CD4-positive, alpha-beta T cell treated with Interferon alpha-2 for 1 hour (primary cell): ENCODE measurements around the gene ARHGAP12.
A peak's percentile ranks its signal among the peaks of the same experiment; 100 is the strongest.

Source experiments
- DNase-seq, 2 donors: peaks; one replicate each; pipeline ENCODE4 v3.0.0-alpha.2; 2020 to 2022

The ARHGAP12 gene

GRCh38 chr10:31948021-31948420, 19.4 kb upstream of the ARHGAP12 start:
- DNase-seq = no peak

- no peak for DNase-seq
These were observed 18.7 kb upstream of the ARHGAP12 start for GRCh38 chr10:31947144-31947926.

GRCh38 chr10:31945392-31945791, 16.8 kb upstream of the ARHGAP12 start:
- DNase-seq = no peak

GRCh38 chr10:31944071-31944433, 15.4 kb upstream of the ARHGAP12 start:
- DNase-seq = no peak

- no peak for DNase-seq
These were observed 14.3 kb upstream of the ARHGAP12 start for GRCh38 chr10:31942892-31943291.

GRCh38 chr10:31942435-31942834, 13.8 kb upstream of the ARHGAP12 start:
- DNase-seq = no peak

GRCh38 chr10:31940839-31941653, 12.4 kb upstream of the ARHGAP12 start:
- no peak for DNase-seq

- DNase-seq = no peak
These were observed 11.4 kb upstream of the ARHGAP12 start for GRCh38 chr10:31939797-31940708.

GRCh38 chr10:31937371-31937770, 8.7 kb upstream of the ARHGAP12 start:
- DNase-seq = no peak

GRCh38 chr10:31936933-31937332, 8.3 kb upstream of the ARHGAP12 start:
- no peak for DNase-seq

GRCh38 chr10:31936086-31936485, 7.5 kb upstream of the ARHGAP12 start:
- no peak for DNase-seq

GRCh38 chr10:31935678-31936077, 7.0 kb upstream of the ARHGAP12 start:
- DNase-seq = no peak

- DNase-seq = no peak
These were observed 4.2 kb upstream of the ARHGAP12 start for GRCh38 chr10:31932838-31933237.

GRCh38 chr10:31930856-31931255, 2.2 kb upstream of the ARHGAP12 start:
- DNase-seq = no peak

GRCh38 chr10:31930023-31930751, 1.6 kb upstream of the ARHGAP12 start:
- peak; percentile 12 to 68 for DNase-seq

- DNase-seq = peak; percentile 7 to 28
These were observed 811 bp upstream of the ARHGAP12 start for GRCh38 chr10:31929261-31930022.

- peak; percentile 45 to 74 for DNase-seq
These were observed 615 bp downstream of the ARHGAP12 start for GRCh38 chr10:31927884-31928548.

- peak; percentile 2 to 11 for DNase-seq
These were observed 1.1 kb downstream of the ARHGAP12 start for GRCh38 chr10:31927565-31927883.

GRCh38 chr10:31926765-31927564, 1.7 kb downstream of the ARHGAP12 start:
- DNase-seq = no peak

- no peak for DNase-seq
These were observed 2.5 kb downstream of the ARHGAP12 start for GRCh38 chr10:31926160-31926559.
